HG02798 (cell line): ENCODE data around the gene ERICH4.
"Not testable (repeated sequence)": the region's sequence is repeated elsewhere in the genome, so short reads cannot be mapped to it uniquely, and the experiment has no call there.

ENCODE experiments used
- ATAC-seq: cut with Tn5 transposase; IDR thresholded peaks from one replicate; pipeline ENCODE4 v1.9.1; 2021; ENCODE audit warnings: mild to moderate bottlenecking; ENCODE audit not compliant: unreplicated experiment, poor library complexity

ERICH4 gene

GRCh38 chr19:41433171-41433570, 9.8 kb upstream of the ERICH4 start:
- no peak for ATAC-seq

- ATAC-seq: no peak
These were observed 8.5 kb upstream of the ERICH4 start for GRCh38 chr19:41434450-41434849.

GRCh38 chr19:41435376-41435775, 7.6 kb upstream of the ERICH4 start:
- not testable (repeated sequence) for ATAC-seq

GRCh38 chr19:41435936-41436673, 6.9 kb upstream of the ERICH4 start:
- ATAC-seq: no peak

- no peak for ATAC-seq
These were observed 6.3 kb upstream of the ERICH4 start for GRCh38 chr19:41436674-41436951.

- no peak for ATAC-seq
These were observed 4.9 kb upstream of the ERICH4 start for GRCh38 chr19:41437944-41438574.

GRCh38 chr19:41439441-41440222, 3.3 kb upstream of the ERICH4 start, which contains the start of gene DMAC2:
Gene DMAC2 (minus strand): TSS chr19:41439912. CDS start chr19:41439899, 13 bp downstream.
- ATAC-seq: peak; percentile 95

- no peak for ATAC-seq
These were observed 1.5 kb upstream of the ERICH4 start for GRCh38 chr19:41441321-41441945.

- ATAC-seq: no peak
These were observed 978 bp downstream of the ERICH4 start for GRCh38 chr19:41443813-41444455.

GRCh38 chr19:41445575-41445974, 2.6 kb downstream of the ERICH4 start:
- ATAC-seq: no peak

GRCh38 chr19:41447732-41448332, 4.9 kb downstream of the ERICH4 start:
- ATAC-seq: no peak

GRCh38 chr19:41449079-41449864, 6.3 kb downstream of the ERICH4 start:
- peak; percentile 66 for ATAC-seq

- no peak for ATAC-seq
These were observed 6.9 kb downstream of the ERICH4 start for GRCh38 chr19:41449865-41450178.

- ATAC-seq: no peak
These were observed 9.8 kb downstream of the ERICH4 start for GRCh38 chr19:41452584-41453275.

GRCh38 chr19:41455936-41456335, 13.0 kb downstream of the ERICH4 start:
- ATAC-seq: no peak

GRCh38 chr19:41456342-41456918, 13.5 kb downstream of the ERICH4 start:
- no peak for ATAC-seq

- peak; percentile 74 for ATAC-seq
These were observed 14.3 kb downstream of the ERICH4 start for GRCh38 chr19:41457241-41457640.

- ATAC-seq: no peak
These were observed 19.5 kb downstream of the ERICH4 start for GRCh38 chr19:41462497-41462896.
